ENCODE results near the gene GOSR2. TPM values are rescaled to one million over a fixed set of nuclear protein-coding genes. Genes with fewer than 3 reads are reported as not detected.

Gene GOSR2
- total RNA-seq, 1 experiment from 2014 or later = 53.5 TPM

GRCh38 chr17:46875849-46876352, 47.1 kb upstream of the GOSR2 start:
- Histone ChIP-seq H3K23me2 (ENCODE audit: insufficient read length, low read depth, low read length, poor library complexity, severe bottlenecking) (no peaks in the 10 kb centered on the region), H3K4me1 (ENCODE audit: insufficient read depth, low read length) (no peaks in the 10 kb centered on the region), H3K9ac (ENCODE audit: extremely low read depth, insufficient read length, low read length) (no peak overlapping the region), H3K4ac (ENCODE audit: low read depth, low read length) (no peak overlapping the region), H2AFZ (ENCODE audit: low read length) (no peak overlapping the region), H3K23ac (ENCODE audit: insufficient read length, low read depth, low read length) (no peak overlapping the region), H3K18ac (ENCODE audit: insufficient read length, low read depth, low read length) (no peak overlapping the region), H3K14ac (ENCODE audit: insufficient read depth, low read length) (no peak overlapping the region), H2BK5ac (ENCODE audit: insufficient read length, low read length) (no peak overlapping the region), H3K79me2 (ENCODE audit: insufficient read depth, low read length) (no peaks in the 10 kb centered on the region), H3K27me3 (ENCODE audit: insufficient read depth, low read length) (no peaks in the 10 kb centered on the region), H4K91ac (ENCODE audit: insufficient read length, low read depth, low read length) (no peak overlapping the region), H2BK120ac (ENCODE audit: low read depth, low read length, poor library complexity, severe bottlenecking) (no peak overlapping the region), H3K27ac (ENCODE audit: insufficient read length, low read depth, low read length) (no peak overlapping the region), H2BK20ac (ENCODE audit: low read depth, low read length, poor library complexity, severe bottlenecking) (no peak overlapping the region), H3K56ac (ENCODE audit: insufficient read length, low read depth, low read length) (no peak overlapping the region), H2BK12ac (ENCODE audit: insufficient read length, low read depth, low read length) (no peak overlapping the region), H2AK5ac (ENCODE audit: insufficient read length, low read length) (no peak overlapping the region), H3K4me2 (ENCODE audit: insufficient read depth, insufficient read length, low read length) (no peak overlapping the region), H3T11ph (ENCODE audit: low read length) (no peak overlapping the region), H2BK15ac (ENCODE audit: low read depth, low read length) (no peak overlapping the region), H4K8ac (replicated peaks; ENCODE audit: insufficient read length, low read depth, low read length) (no peak overlapping the region), H3K79me1 (ENCODE audit: insufficient read depth, low read depth, low read length, poor library complexity, severe bottlenecking) (no peaks in the 10 kb centered on the region), H3K9me3 (ENCODE audit: control insufficient read depth, low read depth, low read length) (no peaks in the 10 kb centered on the region), H4K20me1 (ENCODE audit: control insufficient read depth, insufficient read depth, insufficient read length) (no peaks in the 10 kb centered on the region), H4K5ac (ENCODE audit: insufficient read length, low read depth, low read length) (no peak overlapping the region)
- H3K27me3 Mint-ChIP-seq (ENCODE audit: low read depth) = peaks cover 6% of the 10 kb centered on the region
- H3K27ac Mint-ChIP-seq = no peak overlapping the region
- no peaks in the 10 kb centered on the region for H3K36me3 Mint-ChIP-seq (ENCODE audit: insufficient read depth in 1 of 3, low read depth in 3 of 3)
- no CpG with 5 or more reads among the region's 13 CpGs for WGBS (ENCODE audit: extremely low coverage, insufficient read length, low lambda C conversion rate)
- H3K4me3 Mint-ChIP-seq = no peak overlapping the region
- 0 out of 4 replicates have a peak, but pooled peaks cover 0 to 2% of the 10 kb centered on the region in 2 experiments for H3K4me1 Mint-ChIP-seq
- H3K9me3 Mint-ChIP-seq = no peaks in the 10 kb centered on the region
- TF ChIP-seq CTCF (conservative IDR thresholded peaks at IDR 0.05) = no peak
- no peak for DNase-seq

All from H9 (cell line).